ENCODE results near the gene ZNF718. TPM values are rescaled to one million over a fixed set of nuclear protein-coding genes. Genes with fewer than 3 reads are reported as not detected.
"Not testable (repeated sequence)": the region's sequence is repeated elsewhere in the genome, so short reads cannot be mapped to it uniquely, and the experiment has no call there.

Gene ZNF718
- 5.6 and 5.8 TPM in 2 replicates for total RNA-seq

GRCh38 chr4:124275-125081 lies at the start of gene ZNF718:
TSS of gene ZNF718 (plus strand) at chr4:124501. CDS start at chr4:124671, 170 bp downstream.
- H3K27me3 ChIP-seq (ENCODE audit: insufficient read depth, low read length): no peaks in the 10 kb centered on the region
- H3K4me3 ChIP-seq (ENCODE audit: insufficient read depth, low read length): peak within 1 kb of the TSS; percentile 83
- no peaks in the 10 kb centered on the region for H3K9me3 ChIP-seq (ENCODE audit: low read depth, low read length)
- peak within 1 kb of the TSS; percentile 97 for H2AFZ ChIP-seq (ENCODE audit: low read length)
- H4K20me1 ChIP-seq (ENCODE audit: insufficient read depth, low read length): no peaks in the 10 kb centered on the region
- H3K4me2 ChIP-seq (ENCODE audit: insufficient read depth, low read length): peak within 1 kb of the TSS; percentile 89
- peaks cover 31% of the 10 kb centered on the region for H3K79me2 ChIP-seq (ENCODE audit: insufficient read depth, low read length)
- DNase-seq (ENCODE audit: insufficient read length, low spot score, missing footprints): peak; percentile 97
- H3K36me3 ChIP-seq (ENCODE audit: insufficient read depth, low read length): no peaks in the 10 kb centered on the region
- peaks cover 6% of the 10 kb centered on the region for H3K4me1 ChIP-seq (ENCODE audit: insufficient read depth, low read length)
- TF ChIP-seq, protein P1, sequence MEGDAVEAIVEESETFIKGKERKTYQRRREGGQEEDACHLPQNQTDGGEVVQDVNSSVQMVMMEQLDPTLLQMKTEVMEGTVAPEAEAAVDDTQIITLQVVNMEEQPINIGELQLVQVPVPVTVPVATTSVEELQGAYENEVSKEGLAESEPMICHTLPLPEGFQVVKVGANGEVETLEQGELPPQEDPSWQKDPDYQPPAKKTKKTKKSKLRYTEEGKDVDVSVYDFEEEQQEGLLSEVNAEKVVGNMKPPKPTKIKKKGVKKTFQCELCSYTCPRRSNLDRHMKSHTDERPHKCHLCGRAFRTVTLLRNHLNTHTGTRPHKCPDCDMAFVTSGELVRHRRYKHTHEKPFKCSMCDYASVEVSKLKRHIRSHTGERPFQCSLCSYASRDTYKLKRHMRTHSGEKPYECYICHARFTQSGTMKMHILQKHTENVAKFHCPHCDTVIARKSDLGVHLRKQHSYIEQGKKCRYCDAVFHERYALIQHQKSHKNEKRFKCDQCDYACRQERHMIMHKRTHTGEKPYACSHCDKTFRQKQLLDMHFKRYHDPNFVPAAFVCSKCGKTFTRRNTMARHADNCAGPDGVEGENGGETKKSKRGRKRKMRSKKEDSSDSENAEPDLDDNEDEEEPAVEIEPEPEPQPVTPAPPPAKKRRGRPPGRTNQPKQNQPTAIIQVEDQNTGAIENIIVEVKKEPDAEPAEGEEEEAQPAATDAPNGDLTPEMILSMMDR (IDR thresholded peaks at IDR 0.05; ENCODE audit: extremely low read depth, low read depth, low read length): no peak
- H3K27ac ChIP-seq (ENCODE audit: low read depth, low read length): peak within 1 kb of the TSS; percentile 67

DNA sequence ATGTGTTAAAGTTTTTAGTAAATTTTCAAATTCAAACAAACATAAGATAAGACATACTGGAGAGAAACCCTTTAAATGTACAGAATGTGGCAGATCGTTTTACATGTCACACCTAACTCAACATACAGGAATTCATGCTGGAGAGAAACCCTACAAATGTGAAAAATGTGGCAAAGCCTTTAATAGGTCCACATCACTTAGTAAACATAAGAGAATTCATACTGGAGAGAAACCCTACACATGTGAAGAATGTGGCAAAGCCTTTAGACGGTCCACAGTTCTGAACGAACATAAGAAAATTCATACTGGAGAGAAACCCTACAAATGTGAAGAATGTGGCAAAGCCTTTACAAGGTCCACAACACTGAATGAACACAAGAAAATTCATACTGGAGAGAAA lies 38.4 kb upstream of the ZNF718 start:
- Histone ChIP-seq H3K4me2 (ENCODE audit: insufficient read depth, low read length) (no peak overlapping the region), H3K4me3 (ENCODE audit: insufficient read depth, low read length) (no peak overlapping the region), H4K20me1 (ENCODE audit: insufficient read depth, low read length) (no peaks in the 10 kb centered on the region), H3K27ac (ENCODE audit: low read depth, low read length) (no peak overlapping the region), H3K27me3 (ENCODE audit: insufficient read depth, low read length) (no peaks in the 10 kb centered on the region), H3K79me2 (ENCODE audit: insufficient read depth, low read length) (no peaks in the 10 kb centered on the region), H3K4me1 (ENCODE audit: insufficient read depth, low read length) (no peaks in the 10 kb centered on the region), H2AFZ (ENCODE audit: low read length) (no peak overlapping the region), H3K36me3 (ENCODE audit: insufficient read depth, low read length) (peaks cover 24% of the 10 kb centered on the region), H3K9me3 (ENCODE audit: low read depth, low read length) (peaks cover 40% of the 10 kb centered on the region)
- DNase-seq (ENCODE audit: insufficient read length, low spot score, missing footprints): no peak
- TF ChIP-seq, protein P1 (IDR thresholded peaks at IDR 0.05; ENCODE audit: extremely low read depth, low read depth, low read length): no peak

GRCh38 chr4:86559-87324 lies 37.6 kb upstream of the ZNF718 start:
- not testable (repeated sequence) for H3K4me1 ChIP-seq (ENCODE audit: insufficient read depth, low read length); H2AFZ ChIP-seq (ENCODE audit: low read length)
- H3K9me3 ChIP-seq (ENCODE audit: low read depth, low read length): peaks cover 39% of the 10 kb centered on the region

GRCh38 chr4:98386-98785 lies 25.9 kb upstream of the ZNF718 start:
- Histone ChIP-seq H3K79me2 (ENCODE audit: insufficient read depth, low read length) (no peaks in the 10 kb centered on the region), H3K4me2 (ENCODE audit: insufficient read depth, low read length) (no peak overlapping the region), H4K20me1 (ENCODE audit: insufficient read depth, low read length) (no peaks in the 10 kb centered on the region), H2AFZ (ENCODE audit: low read length) (no peak overlapping the region), H3K27me3 (ENCODE audit: insufficient read depth, low read length) (no peaks in the 10 kb centered on the region), H3K36me3 (ENCODE audit: insufficient read depth, low read length) (no peaks in the 10 kb centered on the region), H3K27ac (ENCODE audit: low read depth, low read length) (no peak overlapping the region), H3K9me3 (ENCODE audit: low read depth, low read length) (peaks cover 13% of the 10 kb centered on the region), H3K4me1 (ENCODE audit: insufficient read depth, low read length) (no peaks in the 10 kb centered on the region), H3K4me3 (ENCODE audit: insufficient read depth, low read length) (no peak overlapping the region)
- TF ChIP-seq, protein P1 (IDR thresholded peaks at IDR 0.05; ENCODE audit: extremely low read depth, low read depth, low read length): no peak
- no peak for DNase-seq (ENCODE audit: insufficient read length, low spot score, missing footprints)

More at GRCh38 chr4:86559-87324, 37.6 kb upstream of the ZNF718 start:
- not testable (repeated sequence) for DNase-seq (ENCODE audit: insufficient read length, low spot score, missing footprints); H4K20me1 ChIP-seq (ENCODE audit: insufficient read depth, low read length); H3K27ac ChIP-seq (ENCODE audit: low read depth, low read length); H3K27me3 ChIP-seq (ENCODE audit: insufficient read depth, low read length); H3K4me3 ChIP-seq (ENCODE audit: insufficient read depth, low read length); H3K4me2 ChIP-seq (ENCODE audit: insufficient read depth, low read length); H3K79me2 ChIP-seq (ENCODE audit: insufficient read depth, low read length)
- H3K36me3 ChIP-seq (ENCODE audit: insufficient read depth, low read length): peaks cover 19% of the 10 kb centered on the region
